Measurements from ENCODE around the gene GPSM3. TPM values are rescaled to one million over a fixed set of nuclear protein-coding genes. Genes with fewer than 3 reads are reported as not detected.
A peak's percentile ranks its signal among the peaks of the same experiment; 100 is the strongest.

Gene GPSM3
- total and polyA plus RNA-seq, 3 donors from 2014 or later, result 5.4 to 11.3 (median 7.7) TPM

DNA sequence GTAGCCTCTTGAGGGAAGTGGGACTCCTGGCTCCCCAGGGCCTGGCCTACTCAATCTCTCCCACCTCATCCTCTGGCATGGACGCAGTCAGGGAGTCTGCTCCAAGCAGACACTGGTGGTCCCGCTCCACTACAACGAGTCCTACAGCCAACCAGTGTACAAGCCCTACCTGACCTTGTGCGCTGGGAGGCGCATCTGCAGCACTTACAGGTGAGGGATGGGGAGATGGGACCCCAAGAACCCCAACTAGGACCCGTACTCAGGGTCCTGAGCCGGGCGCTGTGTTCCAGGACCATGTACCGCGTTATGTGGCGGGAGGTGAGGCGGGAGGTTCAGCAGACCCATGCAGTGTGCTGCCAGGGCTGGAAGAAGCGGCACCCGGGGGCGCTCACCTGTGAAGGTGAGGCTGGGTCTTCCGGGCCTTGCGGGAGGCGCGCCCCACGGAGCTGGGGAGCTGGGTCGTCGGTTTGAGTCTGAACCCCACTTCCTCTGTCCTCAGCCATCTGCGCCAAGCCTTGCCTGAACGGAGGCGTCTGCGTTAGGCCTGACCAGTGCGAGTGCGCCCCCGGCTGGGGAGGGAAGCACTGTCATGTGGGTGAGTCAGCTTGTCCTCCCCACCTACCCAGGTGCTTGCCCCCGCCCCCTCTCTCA is 25.9 kb downstream of the GPSM3 start:
- Histone ChIP-seq H3K36me3 (ENCODE audit: low read depth, missing control alignments) (no peaks in the 10 kb centered on the region), H3K4me3 (no peak overlapping the region)
- DNase-seq, result no peak

DNA sequence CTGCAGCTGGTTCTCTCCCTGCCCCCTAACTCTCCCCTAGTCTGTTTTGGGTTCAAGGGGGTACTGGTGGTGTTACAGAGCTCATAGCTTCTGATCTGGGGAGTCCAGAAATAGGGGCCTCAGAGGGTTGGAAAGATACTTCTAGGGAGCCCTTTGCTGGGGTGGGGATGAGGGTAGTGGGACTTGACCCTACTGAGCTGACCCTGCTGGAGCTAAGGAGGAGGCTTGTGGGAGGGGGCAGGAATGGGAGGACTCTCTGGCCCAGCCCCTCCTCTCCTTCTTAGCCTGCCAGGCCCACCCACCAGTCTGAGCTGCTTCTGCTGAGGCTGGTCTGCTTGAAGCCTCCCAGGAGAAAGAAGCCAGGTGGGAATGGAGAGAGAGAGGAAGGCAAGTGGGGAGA is 28.1 kb downstream of the GPSM3 start, which contains the start of gene EGFL8:
TSS of gene EGFL8 (plus strand) at position 301 of the 400 bp plus-strand sequence. CDS start 1,571 bp downstream, outside the sequence.
- intact Hi-C loops (cut with DNase I; ENCODE audit: low total_unique reads), result no loop called here

More for the DNA sequence above, 25.9 kb downstream of the GPSM3 start:
- Histone ChIP-seq H3K9me3 (no peaks in the 10 kb centered on the region), H3K27ac (peak overlapping the region in 1 of 2 donors; percentile 41), H3K27me3 (no peaks in the 10 kb centered on the region), H3K4me1 (peaks cover 11% of the 10 kb centered on the region)
- WGBS, 2 donors, result 74 to 90% methylated on average over 17 to 30 of the region's 30 CpGs
- intact Hi-C loops (cut with DNase I; ENCODE audit: low total_unique reads), result no loop called here
- no peak for TF ChIP-seq POLR2A (IDR thresholded peaks at IDR 0.05)
- TF ChIP-seq, protein P1, sequence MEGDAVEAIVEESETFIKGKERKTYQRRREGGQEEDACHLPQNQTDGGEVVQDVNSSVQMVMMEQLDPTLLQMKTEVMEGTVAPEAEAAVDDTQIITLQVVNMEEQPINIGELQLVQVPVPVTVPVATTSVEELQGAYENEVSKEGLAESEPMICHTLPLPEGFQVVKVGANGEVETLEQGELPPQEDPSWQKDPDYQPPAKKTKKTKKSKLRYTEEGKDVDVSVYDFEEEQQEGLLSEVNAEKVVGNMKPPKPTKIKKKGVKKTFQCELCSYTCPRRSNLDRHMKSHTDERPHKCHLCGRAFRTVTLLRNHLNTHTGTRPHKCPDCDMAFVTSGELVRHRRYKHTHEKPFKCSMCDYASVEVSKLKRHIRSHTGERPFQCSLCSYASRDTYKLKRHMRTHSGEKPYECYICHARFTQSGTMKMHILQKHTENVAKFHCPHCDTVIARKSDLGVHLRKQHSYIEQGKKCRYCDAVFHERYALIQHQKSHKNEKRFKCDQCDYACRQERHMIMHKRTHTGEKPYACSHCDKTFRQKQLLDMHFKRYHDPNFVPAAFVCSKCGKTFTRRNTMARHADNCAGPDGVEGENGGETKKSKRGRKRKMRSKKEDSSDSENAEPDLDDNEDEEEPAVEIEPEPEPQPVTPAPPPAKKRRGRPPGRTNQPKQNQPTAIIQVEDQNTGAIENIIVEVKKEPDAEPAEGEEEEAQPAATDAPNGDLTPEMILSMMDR (IDR thresholded peaks at IDR 0.05), result no peak

DNA sequence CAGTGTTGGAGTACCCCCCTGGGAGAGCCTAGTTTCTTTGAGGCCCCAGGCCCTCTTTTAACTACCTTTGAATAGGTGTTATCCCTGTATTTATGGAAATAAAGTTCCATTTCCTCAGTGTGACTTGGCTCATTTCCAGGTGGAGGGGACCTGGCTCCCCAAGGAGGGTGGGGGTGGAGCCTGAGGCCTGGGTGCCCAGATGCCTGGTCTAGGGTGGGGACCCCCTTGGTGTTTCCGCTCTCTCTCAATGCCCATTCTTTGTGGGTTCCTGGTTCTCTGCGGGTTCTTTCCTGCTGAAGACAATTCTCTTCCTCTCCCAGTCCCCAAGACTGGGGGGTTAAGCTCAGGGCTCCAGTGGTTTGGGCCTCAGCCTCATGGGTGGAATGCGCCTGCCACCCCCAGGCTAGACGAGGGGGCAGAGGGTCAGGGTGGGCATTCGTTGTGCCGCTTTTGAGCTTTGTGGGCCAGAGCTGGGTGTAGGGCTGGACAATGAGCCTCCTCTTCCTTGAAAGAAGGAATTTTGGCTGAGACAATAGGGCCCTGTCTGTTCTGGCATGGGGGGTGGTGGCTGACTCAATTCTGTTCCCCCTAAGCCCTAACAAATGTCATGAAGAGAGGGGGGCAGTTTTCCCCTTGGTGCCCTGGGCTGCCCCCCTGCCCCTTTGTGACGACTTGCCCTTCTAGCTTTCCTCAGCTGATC is 28.7 kb downstream of the GPSM3 start:
- Histone ChIP-seq H3K36me3 (ENCODE audit: low read depth, missing control alignments) (no peaks in the 10 kb centered on the region), H3K9me3 (no peaks in the 10 kb centered on the region), H3K4me3 (no peak overlapping the region), H3K27me3 (no peaks in the 10 kb centered on the region), H3K4me1 (peaks cover 6% of the 10 kb centered on the region), H3K27ac (peak overlapping the region in 1 of 2 donors; percentile 36)
- WGBS, 2 donors, result 78 to 82% methylated on average over 7 of the region's 7 CpGs
- no peak for TF ChIP-seq POLR2A (IDR thresholded peaks at IDR 0.05)
- TF ChIP-seq, protein P1 (IDR thresholded peaks at IDR 0.05), result no peak
- no peak for DNase-seq
- intact Hi-C loops (cut with DNase I; ENCODE audit: low total_unique reads), result no loop called here

More for the DNA sequence above, 28.1 kb downstream of the GPSM3 start, which contains the start of gene EGFL8:
- Histone ChIP-seq H3K4me1 (peaks cover 8% of the 10 kb centered on the region), H3K27me3 (no peaks in the 10 kb centered on the region), H3K27ac (peak within 1 kb of the TSS in 1 of 2 donors; percentile 36), H3K4me3 (no peak within 1 kb of the TSS), H3K9me3 (no peaks in the 10 kb centered on the region), H3K36me3 (ENCODE audit: low read depth, missing control alignments) (no peaks in the 10 kb centered on the region)
- no peak for DNase-seq
- TF ChIP-seq POLR2A (IDR thresholded peaks at IDR 0.05), result no peak

DNA sequence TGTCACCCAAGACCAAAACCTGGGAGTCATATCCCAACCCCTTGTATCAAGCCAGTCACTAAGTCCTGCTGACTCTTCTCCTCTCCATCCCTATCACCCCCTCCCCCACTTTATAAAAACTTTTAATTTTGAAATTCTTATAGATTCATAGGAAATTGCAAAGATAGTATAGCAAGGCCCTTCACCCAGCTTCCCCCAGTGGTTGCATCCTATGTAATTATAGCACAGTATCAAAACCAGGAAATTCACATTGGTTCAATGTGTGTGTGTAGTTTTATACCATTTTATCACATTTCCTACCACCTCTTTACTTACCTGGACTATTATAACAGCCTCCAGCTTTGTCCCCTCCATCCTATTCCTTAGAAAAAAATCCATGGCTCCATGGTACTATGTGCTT is 34.4 kb downstream of the GPSM3 start:
- Histone ChIP-seq H3K27me3 (no peaks in the 10 kb centered on the region), H3K27ac (no peak overlapping the region), H3K4me1 (peaks cover 12% of the 10 kb centered on the region), H3K9me3 (no peaks in the 10 kb centered on the region), H3K36me3 (ENCODE audit: low read depth, missing control alignments) (no peaks in the 10 kb centered on the region), H3K4me3 (no peak overlapping the region)
- TF ChIP-seq, protein P1 (IDR thresholded peaks at IDR 0.05), result no peak
- no peak for TF ChIP-seq POLR2A (IDR thresholded peaks at IDR 0.05)
- intact Hi-C loops (cut with DNase I; ENCODE audit: low total_unique reads), result no loop called here
- no peak for DNase-seq

DNA sequence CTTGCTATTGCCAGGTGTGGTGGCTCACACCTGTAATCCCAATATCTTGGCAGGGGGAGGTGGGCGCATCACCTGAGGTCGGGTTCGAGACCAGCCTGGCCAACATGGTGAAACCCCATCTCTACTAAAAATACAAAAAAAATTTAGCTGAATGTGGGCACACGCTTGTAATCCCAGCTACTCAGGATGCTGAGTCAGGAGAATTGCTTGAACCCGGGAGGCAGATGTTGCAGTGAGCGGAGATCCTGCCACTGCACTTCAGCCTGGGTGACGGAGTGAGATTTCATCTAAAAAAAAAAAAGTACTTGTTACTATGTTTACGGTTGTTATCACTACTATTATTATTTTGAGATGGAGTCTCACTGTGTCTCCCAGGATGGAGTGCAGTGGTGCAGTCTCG is 35.6 kb downstream of the GPSM3 start:
- 89 to 90% methylated on average over 9 of the region's 9 CpGs for WGBS, 2 donors
- no peak overlapping the region for H3K27ac ChIP-seq
- no peak overlapping the region for H3K4me3 ChIP-seq
- peaks cover 23% of the 10 kb centered on the region for H3K4me1 ChIP-seq
- DNase-seq, result no peak
- no peaks in the 10 kb centered on the region for H3K27me3 ChIP-seq
- intact Hi-C loops (cut with DNase I; ENCODE audit: low total_unique reads), result no loop called here
- H3K36me3 ChIP-seq (ENCODE audit: low read depth, missing control alignments), result no peaks in the 10 kb centered on the region
- H3K9me3 ChIP-seq, result no peaks in the 10 kb centered on the region
- no peak for TF ChIP-seq POLR2A (IDR thresholded peaks at IDR 0.05)
- TF ChIP-seq, protein P1 (IDR thresholded peaks at IDR 0.05), result no peak
